ENCODE results near the gene FILIP1L. TPM values are rescaled to one million over a fixed set of nuclear protein-coding genes. Genes with fewer than 3 reads are reported as not detected.

The FILIP1L gene
- total RNA-seq, 1 donor from 2014 or later = 1.1 TPM

DNA sequence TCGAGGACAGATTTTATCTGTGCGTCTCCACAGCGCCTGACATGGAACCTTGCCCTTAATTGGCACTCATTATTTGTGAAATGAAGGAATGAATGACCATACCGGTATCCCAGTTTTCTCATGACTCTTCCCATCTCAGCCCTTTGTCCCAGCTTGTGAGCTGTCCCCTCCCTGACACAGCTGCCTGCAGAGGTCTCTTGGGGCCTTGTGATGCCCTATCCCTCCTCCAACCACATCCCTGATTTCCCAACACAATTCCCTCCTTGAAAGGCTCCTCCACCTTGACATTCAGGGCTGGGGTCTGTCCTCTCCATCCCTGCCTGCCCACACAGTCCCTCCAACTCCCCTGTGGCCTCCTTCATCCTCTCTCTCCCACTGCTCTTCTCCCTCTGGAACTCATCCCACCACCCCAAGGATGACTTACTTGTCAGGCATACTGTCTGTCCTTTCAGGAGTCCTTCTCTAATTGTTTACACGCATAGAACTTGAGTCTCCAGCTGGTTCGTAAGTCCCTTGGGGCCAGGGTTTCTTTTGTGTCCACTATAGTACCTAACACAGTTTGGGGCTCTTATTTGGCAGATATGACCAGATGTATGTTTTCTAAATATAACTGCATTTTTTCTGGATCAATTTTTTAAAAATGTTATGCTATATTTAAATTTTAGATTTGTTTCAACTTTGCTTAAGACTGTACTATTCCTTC, 35.6 kb upstream of the FILIP1L start:
- TF ChIP-seq, protein P1, sequence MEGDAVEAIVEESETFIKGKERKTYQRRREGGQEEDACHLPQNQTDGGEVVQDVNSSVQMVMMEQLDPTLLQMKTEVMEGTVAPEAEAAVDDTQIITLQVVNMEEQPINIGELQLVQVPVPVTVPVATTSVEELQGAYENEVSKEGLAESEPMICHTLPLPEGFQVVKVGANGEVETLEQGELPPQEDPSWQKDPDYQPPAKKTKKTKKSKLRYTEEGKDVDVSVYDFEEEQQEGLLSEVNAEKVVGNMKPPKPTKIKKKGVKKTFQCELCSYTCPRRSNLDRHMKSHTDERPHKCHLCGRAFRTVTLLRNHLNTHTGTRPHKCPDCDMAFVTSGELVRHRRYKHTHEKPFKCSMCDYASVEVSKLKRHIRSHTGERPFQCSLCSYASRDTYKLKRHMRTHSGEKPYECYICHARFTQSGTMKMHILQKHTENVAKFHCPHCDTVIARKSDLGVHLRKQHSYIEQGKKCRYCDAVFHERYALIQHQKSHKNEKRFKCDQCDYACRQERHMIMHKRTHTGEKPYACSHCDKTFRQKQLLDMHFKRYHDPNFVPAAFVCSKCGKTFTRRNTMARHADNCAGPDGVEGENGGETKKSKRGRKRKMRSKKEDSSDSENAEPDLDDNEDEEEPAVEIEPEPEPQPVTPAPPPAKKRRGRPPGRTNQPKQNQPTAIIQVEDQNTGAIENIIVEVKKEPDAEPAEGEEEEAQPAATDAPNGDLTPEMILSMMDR (IDR thresholded peaks at IDR 0.05; ENCODE audit: insufficient read depth, low read length, severe bottlenecking) = no peak
- Histone ChIP-seq H3K4me3 (ENCODE audit: low read depth, low read length) (no peak overlapping the region), H3K27me3 (ENCODE audit: control insufficient read depth, insufficient read depth, low read length) (no peaks in the 10 kb centered on the region), H3K36me3 (ENCODE audit: control insufficient read depth, insufficient read depth, low read length) (no peaks in the 10 kb centered on the region)
- DNase-seq (ENCODE audit: low read depth) (no peak), FAIRE-seq (no peak)

DNA sequence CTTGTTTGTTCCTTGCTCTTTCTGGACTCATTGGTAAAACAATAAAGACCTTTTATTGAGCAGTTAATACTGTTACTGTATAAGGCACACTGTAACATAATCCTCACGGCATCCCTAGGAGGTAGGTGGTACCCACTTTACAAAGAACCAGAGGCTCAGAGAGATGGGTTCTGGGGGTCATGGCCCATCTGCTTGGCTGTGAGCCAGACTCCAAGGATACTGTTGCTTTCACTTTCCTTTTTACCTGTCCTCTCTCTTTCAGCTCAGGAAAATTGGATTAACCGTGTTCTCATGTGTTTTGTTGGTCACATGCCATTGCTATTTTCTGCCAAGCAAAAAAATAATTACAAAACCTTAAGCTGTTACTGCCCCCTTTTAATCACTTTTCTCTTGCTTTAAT, 34.8 kb upstream of the FILIP1L start:
- H3K36me3 ChIP-seq (ENCODE audit: control insufficient read depth, insufficient read depth, low read length) = no peaks in the 10 kb centered on the region
- TF ChIP-seq, protein P1 (IDR thresholded peaks at IDR 0.05; ENCODE audit: insufficient read depth, low read length, severe bottlenecking) = no peak
- DNase-seq (ENCODE audit: low read depth) = no peak
- H3K4me3 ChIP-seq (ENCODE audit: low read depth, low read length) = no peak overlapping the region
- FAIRE-seq = no peak
- H3K27me3 ChIP-seq (ENCODE audit: control insufficient read depth, insufficient read depth, low read length) = no peaks in the 10 kb centered on the region

DNA sequence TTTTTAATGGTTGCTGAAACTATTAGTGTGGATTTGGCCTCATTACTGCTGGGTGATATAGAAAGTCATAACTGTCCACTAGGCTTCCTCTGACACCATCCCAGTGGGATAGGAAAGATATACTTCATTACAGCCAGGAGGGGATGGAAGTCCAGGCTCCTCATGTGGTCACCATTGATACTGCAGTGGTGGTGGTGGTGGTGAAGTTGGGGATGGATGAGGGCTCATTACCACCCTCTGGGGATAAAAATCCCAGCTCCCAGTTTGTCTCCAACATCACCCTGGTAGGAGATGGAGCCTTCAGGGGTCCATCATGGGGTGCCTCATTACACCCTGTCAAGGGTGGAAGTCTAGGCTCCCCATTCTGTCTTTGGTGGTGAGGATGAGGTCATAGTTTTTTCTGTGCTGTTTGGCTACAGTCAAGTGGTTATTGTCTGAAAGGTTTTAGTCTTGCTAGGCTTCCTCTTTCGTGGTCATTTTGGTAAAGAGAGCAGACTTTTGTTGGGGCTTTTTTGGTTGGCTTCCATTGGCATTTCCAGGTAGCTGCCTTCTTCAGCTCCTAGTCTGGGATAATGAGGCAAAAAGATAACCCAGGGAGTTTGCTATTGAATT, 30.1 kb upstream of the FILIP1L start:
- Histone ChIP-seq H3K4me3 (ENCODE audit: low read depth, low read length) (no peak overlapping the region), H3K27me3 (ENCODE audit: control insufficient read depth, insufficient read depth, low read length) (no peaks in the 10 kb centered on the region), H3K36me3 (ENCODE audit: control insufficient read depth, insufficient read depth, low read length) (no peaks in the 10 kb centered on the region)
- TF ChIP-seq, protein P1 (IDR thresholded peaks at IDR 0.05; ENCODE audit: insufficient read depth, low read length, severe bottlenecking) = no peak
- FAIRE-seq = no peak
- DNase-seq (ENCODE audit: low read depth) = no peak

DNA sequence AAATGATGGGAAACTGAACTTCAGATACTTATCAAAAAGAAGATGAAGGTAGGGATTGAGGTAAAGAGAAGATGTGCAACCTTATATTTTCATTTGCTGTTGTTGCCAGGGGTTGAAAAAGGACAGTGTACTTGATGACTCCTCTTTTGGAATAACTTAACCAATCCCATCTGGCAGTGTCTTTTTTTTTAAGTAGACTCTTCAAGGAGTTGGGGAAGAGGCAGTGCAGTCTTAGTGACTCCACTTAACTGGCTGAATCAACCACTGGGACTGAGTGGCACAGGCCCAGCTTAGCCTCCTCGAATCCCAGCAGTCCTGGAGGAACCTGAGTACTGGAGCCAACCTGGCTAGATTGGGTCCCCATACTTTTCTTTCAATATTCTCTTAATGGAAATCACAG, 27.3 kb upstream of the FILIP1L start:
- Histone ChIP-seq H3K27me3 (ENCODE audit: control insufficient read depth, insufficient read depth, low read length) (no peaks in the 10 kb centered on the region), H3K36me3 (ENCODE audit: control insufficient read depth, insufficient read depth, low read length) (no peaks in the 10 kb centered on the region), H3K4me3 (ENCODE audit: low read depth, low read length) (no peak overlapping the region)
- FAIRE-seq (no peak), DNase-seq (ENCODE audit: low read depth) (no peak)
- TF ChIP-seq, protein P1 (IDR thresholded peaks at IDR 0.05; ENCODE audit: insufficient read depth, low read length, severe bottlenecking) = no peak

DNA sequence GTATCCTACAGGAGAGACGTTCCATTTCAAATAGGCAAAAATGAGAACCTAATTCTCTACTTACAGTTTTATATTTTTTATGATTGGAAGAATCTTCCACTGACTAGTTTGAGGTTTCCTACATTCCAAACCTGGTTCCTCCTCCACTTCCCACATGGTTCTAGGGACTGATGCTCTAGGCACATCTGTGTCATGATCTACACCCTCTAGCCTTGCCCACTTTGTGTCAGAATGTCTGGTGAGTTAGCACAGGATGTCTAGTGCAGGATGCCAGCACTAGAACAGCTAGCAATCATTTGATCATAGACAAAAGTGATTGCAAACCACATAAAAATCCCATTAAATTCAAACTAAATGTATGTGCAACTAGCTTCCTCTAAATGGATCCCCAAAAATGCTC, 26.7 kb upstream of the FILIP1L start:
- Histone ChIP-seq H3K4me3 (ENCODE audit: low read depth, low read length) (no peak overlapping the region), H3K36me3 (ENCODE audit: control insufficient read depth, insufficient read depth, low read length) (no peaks in the 10 kb centered on the region), H3K27me3 (ENCODE audit: control insufficient read depth, insufficient read depth, low read length) (no peaks in the 10 kb centered on the region)
- FAIRE-seq = no peak
- DNase-seq (ENCODE audit: low read depth) = no peak
- TF ChIP-seq, protein P1 (IDR thresholded peaks at IDR 0.05; ENCODE audit: insufficient read depth, low read length, severe bottlenecking) = no peak
